ENCODE measurements around the gene TBC1D5.
A peak's percentile ranks its signal among the peaks of the same experiment; 100 is the strongest.
"Not testable (repeated sequence)": the region's sequence is repeated elsewhere in the genome, so short reads cannot be mapped to it uniquely, and the experiment has no call there.

The TBC1D5 gene

DNA sequence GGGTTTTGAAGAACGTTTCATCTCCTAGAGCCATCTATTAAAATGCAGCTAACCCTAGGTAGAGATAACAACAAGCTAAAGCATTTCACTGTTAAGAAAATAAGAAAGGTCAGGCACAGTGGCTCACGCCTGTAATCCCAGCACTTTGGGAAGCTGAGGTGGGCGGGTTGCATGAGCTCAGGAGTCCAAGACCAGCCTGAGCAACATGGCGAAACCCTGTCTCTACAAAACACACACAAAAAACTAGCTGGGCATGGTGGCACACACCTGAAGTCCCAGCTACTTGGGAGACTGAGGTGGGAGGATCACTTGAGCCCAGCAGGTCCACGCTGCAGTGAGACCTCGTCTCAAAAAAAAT is 5.4 kb upstream of the TBC1D5 start:
- no peak for DNase-seq (ENCODE audit: low spot score)

DNA sequence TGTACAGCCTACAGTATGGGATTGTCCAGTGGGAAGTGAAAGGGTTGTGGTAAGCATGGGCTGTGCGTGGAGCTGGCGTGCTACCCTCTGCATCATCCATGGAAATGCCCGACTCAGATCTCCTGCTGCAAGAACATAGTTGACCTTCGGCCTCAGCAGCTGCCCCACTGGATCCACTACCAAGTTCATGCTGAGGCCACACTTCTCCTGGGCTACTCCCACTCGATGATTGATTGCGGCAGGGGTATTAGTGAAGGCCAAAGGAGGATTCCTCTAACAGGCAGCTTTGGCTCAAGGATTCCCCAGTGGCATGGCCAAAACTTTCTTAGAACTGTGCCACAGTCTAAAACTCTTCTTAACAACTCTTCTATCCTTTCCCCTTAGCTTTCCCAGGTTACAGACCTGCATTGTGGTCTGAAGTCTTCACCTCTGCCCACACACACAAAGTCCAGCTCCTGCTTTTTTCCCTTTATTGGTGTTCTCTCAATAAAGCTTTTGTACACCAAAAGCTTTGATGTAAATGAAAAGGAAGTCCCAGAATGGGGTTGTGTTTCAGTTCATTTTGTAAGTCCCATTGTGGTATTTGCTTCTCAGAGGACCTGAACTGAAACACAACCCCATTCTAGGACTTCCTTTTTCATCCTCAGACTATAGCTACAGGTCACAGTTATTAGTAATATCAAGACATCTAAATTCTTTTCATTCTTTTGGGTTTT is 4.9 kb upstream of the TBC1D5 start:
- DNase-seq (ENCODE audit: low spot score): no peak

DNA sequence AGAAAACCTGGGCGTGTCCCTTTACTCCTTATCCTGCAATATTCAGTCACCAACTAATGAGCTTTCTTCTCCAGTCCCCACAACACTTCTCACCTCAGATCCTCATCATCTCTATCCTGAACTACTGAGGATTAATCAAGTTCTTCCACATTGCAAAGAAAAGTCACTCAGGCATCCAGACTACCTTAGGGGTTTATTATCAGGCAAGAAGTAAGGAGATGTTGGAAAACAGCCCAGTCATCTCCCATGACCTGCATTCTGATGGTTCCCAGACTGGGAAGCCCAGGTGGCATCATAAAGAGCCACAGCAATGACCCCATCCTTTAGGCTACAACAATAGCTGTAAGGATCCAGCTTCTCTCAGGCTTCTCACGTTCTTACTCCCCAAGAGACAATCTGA is 3.5 kb upstream of the TBC1D5 start:
- DNase-seq (ENCODE audit: low spot score): no peak

DNA sequence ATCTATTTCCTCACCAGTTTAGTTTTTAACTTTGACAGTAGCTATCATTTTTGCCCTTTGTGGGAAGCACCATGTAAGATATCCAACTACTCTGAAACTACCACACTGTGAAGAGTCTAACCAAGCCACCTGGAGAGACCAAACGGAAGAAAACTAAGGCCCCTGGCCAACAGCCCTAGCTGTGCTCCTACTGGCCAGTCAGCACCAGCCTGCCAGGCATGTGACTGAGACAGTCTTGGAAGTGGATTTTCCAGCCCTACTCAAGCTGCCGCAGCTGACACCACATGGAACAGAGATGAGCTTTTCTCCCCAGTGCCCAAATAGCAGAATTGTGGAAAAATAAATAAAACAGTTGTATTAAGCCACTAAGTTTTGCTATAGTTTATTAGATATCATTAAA is 2.9 kb upstream of the TBC1D5 start:
- no peak for DNase-seq (ENCODE audit: low spot score)

DNA sequence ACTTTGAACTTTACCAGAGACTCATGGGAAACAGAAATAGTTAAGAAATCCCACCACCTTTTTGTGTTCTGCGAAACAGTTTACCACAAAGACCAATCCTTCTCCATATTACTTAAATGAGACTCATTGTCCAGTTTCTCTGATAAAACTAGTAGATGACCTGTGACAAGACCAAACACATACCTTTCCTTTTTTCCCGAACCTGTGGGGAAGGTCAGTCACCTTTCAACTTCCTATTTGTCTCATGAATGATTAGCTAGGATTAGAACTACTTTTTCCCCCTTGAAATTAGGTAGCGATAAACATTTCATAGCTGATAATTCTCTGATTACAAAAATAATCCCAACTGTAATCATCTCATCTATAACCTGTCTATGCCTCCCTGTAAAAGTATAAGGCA is 2.3 kb upstream of the TBC1D5 start:
- DNase-seq (ENCODE audit: low spot score): no peak

DNA sequence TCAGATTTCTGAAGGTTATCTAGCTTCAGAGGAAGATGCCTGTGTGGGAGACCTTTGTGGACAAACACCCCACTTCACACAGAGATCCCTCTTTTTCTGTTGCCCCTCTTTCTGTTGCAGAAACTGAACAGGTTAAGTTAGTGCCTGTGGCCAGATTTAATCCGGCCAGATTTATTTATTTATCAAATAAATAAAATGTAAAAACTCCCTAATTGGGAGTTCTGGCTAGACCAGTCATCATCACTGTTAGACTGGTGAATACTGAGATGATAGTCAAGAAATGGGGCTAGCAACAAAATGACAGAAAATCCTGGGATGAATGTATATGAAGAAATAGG is 1.2 kb upstream of the TBC1D5 start:
- no peak for DNase-seq (ENCODE audit: low spot score)

DNA sequence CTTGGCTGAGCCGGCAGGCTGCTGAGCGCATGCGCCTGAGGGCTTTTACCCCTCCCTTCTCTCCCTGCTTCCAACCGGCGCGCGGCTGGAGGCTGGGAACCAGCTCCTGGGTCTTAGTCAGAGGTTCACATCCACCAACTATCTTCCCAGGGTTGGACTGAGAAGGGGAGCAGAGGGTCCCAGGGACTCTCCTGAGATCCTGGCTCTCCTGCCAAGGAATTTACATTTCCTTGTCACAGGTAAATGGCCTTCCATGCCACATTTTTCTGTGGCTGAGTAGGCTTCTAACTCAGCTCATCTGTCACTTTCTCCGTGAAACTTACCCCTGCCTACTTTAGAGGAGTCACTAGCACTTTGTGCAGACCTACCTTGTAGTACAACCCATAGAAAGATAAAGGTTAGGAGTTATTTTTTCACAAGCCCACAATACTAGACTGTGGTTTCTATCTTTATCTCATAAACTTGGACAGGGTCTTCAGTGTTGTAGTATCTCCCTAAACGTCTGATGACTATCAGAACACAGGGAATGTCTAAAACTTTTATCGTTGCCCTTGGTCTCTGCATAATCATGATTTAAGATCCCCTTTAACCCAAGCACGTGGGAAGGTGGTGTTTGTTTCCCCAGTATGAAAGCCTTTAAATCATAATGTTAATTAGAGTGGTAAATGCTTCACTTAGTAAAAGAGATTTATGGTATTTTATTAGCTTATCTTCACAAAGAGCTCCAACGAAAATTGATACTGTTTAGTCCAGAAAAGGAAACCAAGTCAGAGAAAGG is 638 bp upstream of the TBC1D5 start:
- DNase-seq (ENCODE audit: low spot score): no peak

DNA sequence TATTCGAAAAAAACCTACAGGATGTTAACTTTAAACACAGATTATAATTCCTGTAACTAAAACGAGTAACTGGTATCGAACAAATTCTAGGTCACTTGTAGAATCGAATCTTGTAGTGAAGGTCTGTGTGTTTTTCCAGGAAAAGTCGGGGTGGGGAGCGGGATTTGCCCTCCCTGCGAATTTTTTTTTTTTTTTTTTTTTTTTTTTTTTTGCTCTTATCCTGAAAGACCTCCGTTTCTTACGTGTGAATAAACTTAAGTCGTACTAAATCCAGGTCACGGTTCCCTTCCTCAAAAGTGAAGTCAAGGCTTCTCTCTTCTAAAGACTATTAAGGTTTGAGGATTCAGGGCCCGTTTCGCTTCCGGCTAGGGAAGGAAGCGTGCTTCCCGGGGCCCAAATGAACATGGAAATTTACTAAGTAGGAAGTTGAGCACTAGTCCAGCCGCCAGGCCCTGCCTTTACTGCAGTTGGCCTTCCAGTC is 770 bp downstream of the TBC1D5 start:
- peak; percentile 25 for DNase-seq (ENCODE audit: low spot score)

DNA sequence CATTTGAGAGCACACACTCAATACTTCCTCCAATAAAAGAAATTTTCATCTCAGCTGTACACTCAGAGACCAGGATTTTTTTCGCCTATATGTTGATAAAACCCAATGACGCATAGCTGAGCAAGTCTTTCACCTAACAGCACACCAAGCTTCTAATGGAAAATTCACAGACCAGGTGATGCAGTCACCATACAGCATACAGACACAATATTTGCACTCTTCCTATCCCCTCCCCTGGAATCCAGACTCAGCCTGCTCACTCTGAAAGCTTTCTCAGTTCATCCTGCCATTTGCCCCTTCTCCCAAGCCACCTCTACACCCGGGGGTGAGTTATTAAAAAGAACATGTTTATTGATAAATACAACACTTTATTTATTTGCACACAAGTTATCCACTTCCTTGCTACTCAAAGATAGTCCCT is 1.7 kb downstream of the TBC1D5 start:
- DNase-seq (ENCODE audit: low spot score): no peak

DNA sequence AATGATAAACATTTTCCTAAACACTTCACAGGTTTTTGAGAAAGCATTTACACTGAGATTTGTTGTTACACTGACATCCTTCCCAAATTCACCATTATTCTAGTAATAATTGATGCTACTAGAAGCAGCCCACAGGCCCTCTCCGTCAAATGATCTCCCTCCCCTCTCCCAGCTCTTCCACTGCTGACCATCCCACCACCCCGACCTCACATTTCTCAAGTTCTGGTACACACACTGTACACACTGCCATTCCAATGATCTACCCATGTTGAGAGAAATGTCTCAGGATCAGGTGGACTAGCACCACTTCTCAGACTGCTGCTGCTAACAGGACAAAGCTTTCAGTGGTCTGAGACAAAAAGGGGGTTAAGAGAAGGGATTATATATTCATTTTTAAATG is 3.5 kb downstream of the TBC1D5 start:
- no peak for DNase-seq (ENCODE audit: low spot score)

DNA sequence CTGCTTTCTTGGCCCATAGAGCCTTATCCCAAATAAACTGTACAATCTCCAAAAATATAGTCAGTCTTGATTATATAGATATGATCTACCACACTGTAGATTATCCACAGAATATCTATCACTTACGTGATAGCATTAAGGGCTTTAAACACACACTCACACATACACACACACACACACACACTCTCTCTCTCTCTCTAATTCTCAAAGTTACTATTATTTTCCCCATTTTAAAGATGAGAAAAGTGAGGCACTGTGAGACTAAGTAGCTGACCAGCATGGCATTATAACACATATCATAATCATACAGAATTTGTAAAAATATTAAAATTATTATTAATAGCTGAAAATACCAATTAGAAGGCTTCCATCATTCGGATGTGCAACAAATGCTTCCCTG is 4.2 kb downstream of the TBC1D5 start:
- no peak for DNase-seq (ENCODE audit: low spot score)

DNA sequence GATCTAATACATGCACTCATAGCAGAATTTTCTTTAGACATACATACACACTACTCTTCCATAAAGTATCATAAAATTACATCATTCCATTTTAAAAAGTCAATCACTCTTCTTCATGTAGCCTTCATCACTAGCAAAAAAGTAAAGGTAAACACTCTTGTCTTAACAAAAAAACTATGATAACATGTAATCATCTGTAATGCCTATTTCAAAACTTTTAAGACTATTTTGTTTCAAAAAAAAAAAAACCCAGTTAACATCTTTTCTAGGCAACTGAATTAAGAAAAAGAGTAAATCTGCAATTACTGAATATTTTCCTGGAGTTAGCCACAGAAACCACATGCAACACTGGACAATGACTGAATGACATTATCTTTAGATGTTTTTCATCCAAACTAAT is 4.8 kb downstream of the TBC1D5 start:
- no peak for DNase-seq (ENCODE audit: low spot score)

DNA sequence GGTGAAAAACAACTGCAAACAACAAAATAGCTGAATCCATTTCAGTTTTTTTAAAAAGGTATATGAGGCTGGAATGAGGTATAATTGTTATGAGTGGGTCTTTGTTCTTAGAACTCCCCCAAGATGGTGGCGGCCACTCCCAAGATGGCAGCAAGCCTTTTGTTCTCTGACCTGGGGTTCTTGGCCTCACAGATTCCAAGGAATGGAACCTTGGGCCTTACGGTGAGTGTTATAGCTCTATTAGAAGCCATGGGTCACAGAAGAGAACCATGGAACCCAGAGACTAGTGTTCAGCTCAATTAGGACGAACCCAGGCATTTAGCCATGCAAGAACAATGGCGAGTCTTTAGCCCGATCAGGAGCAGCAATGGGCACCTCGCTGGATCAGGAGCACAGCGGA is 7.1 kb downstream of the TBC1D5 start:
- DNase-seq (ENCODE audit: low spot score): not testable (repeated sequence)

DNA sequence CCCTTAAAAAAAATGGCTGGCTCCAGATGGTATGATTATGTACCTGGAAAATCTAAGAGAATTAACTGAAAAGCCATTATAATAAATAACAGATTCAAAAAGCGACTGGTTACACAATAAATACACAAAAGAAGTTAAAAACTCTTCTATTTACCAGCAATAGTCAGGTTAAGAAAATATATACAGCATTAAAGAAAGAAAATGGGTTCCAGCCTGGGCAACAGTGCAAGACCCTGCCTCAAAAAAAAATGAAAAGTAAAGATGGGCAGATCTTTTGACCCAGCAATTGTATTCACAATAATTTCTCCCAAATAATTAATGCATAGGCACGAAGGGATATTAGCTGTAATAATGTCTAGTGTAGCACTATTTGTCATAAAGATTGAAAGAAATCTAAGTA is 8.7 kb downstream of the TBC1D5 start:
- DNase-seq (ENCODE audit: low spot score): no peak

DNA sequence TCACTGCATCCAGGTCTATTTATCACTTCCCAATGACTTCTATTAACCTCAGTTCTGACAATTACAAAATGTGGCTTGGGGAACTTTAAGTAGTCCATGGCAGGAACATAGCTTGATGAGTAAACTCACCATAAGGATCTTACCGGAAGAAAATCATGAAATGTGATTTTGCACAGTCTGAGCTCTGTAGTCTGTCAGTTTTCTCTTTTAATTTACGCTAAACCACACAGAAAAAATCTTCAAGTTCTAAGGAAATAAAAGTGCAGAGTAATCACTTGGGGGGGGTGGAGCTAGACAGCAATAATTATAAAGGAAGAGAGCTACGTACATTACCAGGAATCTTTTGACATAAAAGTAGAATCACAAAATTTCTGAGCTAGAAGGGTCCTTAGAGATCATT is 9.2 kb downstream of the TBC1D5 start:
- no peak for DNase-seq (ENCODE audit: low spot score)

DNA sequence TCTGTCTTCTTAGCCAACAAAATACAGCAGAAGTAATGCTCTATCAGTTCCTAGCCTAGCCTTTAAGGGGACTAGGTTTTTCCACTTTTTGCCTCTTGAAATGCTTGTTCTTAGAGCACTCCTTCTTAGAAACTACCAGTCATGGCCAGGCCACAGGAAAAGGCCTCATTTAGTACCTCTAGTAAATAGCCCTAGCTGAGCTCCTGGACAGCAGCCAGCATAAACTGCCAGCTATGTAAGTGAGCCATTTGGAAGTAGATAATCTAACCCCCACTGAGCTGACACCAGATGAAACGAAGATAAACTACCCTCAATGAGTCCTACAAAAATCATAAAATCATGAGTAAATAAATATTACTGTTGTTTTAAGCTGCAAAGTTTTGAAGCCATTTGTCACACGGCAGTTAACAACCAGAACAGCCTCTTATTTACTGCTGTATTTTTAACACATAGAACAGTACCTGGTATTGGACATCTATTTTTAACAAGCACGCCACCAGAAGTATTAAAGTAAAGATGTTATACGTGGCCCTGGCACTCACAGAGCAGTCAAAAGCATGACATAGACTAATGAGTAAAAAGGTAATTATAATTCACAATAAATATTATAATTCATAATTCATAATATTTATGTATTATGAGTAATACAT is 12.0 kb downstream of the TBC1D5 start:
- no peak for DNase-seq (ENCODE audit: low spot score)

DNA sequence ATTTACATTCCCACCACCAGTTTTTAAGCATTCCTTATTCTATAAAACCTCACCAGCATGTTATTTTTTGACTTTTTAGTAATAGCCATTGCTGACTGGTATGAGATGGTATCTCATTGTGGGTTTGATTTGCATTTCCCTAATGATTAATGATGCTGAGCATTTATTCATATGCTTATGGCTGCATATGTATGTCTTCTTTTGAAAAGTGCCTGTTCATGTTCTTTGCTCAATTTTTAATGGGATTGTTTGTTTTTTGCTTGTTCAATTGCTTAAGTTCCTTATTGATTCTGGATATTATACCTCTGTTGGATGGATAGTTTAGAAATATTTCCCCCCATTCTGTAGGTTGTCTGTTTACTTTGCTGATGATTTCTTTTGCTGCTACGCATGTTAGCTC is 16.1 kb downstream of the TBC1D5 start:
- DNase-seq (ENCODE audit: low spot score): no peak

DNA sequence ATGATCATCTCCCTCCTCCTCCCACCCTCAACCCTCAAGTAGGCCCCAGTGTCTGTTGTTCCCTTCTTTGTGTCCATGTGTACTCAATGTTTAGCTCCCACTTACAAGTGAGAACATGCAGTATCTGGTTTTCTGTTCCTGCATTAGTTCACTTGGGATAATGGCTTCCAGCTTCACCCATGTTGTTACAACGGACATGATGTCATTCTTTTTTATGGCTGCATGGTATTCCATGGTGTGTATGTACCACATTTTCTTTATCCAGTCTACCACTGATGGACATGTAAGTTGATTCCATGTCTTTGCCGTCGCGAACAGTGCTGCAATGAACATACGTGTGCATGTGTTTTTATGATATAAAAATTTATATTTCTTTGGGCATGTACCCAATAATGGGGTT is 16.6 kb downstream of the TBC1D5 start:
- not testable (repeated sequence) for DNase-seq (ENCODE audit: low spot score)

DNA sequence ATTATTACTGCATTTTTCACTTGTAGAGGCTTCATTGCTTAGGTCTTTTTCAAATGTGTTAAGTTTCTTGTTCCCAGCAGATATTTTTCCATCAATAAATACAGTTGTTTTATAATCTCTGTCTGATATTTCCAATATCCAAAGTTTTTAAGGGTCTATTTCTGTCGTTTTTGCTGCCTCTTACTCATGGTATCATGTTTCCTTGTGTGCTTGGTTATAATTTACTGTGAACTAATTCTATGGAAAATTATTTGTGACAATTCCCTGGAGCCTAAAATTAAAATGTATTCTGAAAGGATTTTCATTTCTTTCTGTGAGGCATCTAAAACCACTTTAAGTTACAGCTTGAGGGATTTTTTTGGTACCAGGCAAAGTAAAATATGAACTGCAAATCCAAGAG is 17.5 kb downstream of the TBC1D5 start:
- no peak for DNase-seq (ENCODE audit: low spot score)

DNA sequence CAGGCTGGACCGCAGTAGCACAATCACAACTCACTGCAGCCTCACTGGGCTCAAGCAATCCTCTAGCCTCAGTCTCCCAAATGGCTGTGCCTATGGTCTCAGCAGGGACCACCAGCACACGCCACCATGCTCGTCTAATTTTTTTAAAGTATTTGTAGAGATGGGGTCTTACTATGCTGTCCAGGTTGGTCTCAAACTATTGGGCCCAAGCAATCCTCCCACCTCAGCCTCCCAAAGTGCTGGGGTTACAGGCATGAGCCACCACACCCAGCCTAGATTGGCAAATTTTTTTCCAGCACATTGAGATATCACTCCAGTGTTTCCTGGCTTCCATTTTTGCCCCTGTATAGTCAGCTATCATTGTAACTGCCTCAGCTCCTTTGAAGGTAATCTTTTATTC is 18.3 kb downstream of the TBC1D5 start:
- no peak for DNase-seq (ENCODE audit: low spot score)

DNA sequence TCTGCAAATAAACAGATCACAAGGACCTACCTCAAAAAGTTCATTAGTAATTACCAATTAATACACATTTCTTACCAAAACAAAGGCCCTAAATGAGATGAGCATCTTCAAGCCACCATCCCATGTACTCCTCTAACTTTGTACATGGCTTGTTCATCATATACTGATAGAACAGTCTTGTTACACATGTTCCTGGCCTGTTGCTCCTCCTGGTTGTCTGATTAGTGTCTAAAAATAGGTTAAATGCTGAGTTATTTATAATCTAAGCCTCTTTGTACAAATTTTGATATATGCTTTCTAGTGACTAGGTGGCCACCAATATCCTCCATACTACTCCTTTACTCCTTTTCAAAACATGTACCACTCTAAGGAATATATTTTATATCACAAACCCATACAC is 25.0 kb downstream of the TBC1D5 start:
- DNase-seq (ENCODE audit: low spot score): no peak

DNA sequence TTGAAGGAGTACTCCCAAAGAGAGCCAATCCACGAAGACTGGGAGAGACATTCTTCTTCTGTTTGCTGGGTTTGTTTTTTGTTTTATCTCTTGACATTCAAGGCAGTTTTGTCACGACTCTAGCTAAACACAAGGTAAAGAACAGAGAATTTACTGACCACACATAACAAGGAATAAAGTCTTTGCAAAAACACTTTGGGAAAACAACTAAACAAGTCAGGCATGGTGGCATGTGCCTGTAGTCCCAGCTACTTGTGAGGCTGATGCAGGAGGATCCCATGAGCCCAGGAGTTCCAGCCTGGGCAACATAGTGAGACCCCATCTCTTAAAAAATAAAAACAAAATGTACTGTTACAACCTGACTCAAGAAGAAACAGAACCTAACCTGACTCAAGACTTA is 28.0 kb downstream of the TBC1D5 start:
- DNase-seq (ENCODE audit: low spot score): no peak

DNA sequence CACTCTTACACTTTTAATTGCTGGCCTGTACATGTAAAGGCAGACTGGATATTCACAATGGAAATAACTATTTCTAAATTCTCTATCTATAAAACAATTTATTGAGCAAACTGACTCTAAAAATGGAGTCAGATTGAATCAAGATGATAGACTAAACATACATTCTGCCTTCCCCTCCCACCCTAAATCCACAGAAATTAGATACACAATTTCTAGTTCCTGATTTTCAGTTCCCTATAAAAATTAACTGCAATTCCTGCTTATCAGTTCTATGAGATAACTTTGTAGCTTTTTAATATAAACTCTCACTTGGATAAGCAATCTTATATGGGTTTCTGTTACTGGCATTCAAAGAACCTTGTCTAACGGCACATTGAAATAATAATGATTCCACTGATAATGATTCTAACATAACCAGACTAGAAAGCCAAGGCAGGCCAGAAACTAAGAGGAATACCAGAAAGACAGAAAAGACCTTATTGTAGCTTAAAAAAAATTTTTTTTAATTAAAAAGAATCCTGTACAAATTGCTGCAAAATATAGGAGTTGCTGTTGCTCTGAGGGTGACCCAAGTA is 33.1 kb downstream of the TBC1D5 start:
- no peak for DNase-seq (ENCODE audit: low spot score)
